SHP77 treated with DMSO at 0.1 percent for 48 hours (cell line): ENCODE data around the gene SMOC1.

Source experiments
- DNase-seq: peaks from one replicate; lab custom pipeline; 2025; lab: John Stamatoyannopoulos, UW

Gene SMOC1

GRCh38 chr14:70008284-70009262 lies 129.4 kb downstream of the SMOC1 start:
- no peak for DNase-seq

- DNase-seq = no peak
These were observed 130.7 kb downstream of the SMOC1 start for GRCh38 chr14:70009961-70010360.

DNA sequence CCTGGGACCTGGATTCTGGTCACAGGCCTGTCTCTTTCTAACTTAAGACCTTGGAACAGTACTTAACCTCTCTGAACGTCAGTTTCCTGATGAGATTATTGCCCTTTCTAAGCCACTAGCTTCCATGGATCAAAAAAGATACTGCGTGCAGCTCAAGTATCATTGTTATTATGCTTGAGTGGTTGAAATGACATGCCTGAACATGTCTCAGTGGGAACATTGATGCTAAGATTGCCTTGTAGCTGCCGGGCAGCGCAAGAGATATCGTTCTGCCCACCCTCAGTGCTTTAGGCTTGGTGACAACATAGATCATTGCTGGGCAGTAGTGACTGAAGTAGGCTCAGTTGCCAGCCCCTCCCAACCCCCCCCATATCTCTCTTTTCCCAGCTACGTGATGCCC lies 131.9 kb downstream of the SMOC1 start:
- DNase-seq = no peak

DNA sequence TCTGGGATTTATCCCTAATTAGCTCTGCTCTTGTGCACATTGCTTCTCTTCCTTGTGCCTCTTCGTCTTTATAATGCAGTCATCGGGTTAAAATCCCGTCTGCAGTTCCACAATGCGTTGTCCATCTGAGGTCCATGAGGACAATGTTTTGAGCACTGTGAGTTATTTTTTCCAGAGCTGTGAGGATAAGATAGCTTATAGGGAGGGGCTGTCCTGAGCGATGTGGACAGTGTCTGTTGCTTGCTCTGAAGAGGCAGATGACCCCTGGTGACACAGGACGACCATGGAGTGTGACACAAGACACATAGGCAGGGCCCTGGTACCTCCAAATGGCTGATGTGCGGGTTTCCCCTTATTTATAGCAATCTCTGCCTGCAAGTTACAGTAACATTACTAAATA lies 132.5 kb downstream of the SMOC1 start:
- DNase-seq = no peak

DNA sequence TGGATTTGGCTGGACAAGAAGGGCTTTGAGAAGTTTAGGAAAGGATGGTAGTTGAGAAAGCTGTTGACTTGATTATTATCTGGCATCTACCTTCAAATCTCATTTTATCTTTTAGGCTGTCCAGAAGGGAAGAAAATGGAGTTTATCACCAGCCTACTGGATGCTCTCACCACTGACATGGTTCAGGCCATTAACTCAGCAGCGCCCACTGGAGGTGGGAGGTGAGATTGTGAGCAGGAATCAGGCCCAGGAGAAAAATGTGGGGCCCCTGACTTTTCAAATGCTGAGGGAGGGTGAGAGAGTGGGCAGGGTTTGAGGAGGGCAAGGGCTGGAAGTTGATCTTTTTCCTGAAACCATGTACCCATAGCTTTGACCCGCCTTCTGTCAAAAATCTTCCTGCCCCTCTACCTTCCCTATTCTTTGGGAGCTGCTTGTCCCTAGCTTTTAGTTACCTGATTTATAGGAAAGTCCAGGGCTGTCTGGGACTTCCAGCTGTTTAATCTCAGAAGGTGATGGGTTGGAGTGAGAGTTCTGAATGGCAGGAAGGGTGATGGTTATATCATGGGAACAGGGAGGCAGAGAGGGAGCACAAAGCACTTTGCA lies 134.2 kb downstream of the SMOC1 start:
- DNase-seq = no peak

GRCh38 chr14:70014406-70015095 lies 135.3 kb downstream of the SMOC1 start:
- no peak for DNase-seq

GRCh38 chr14:70018230-70018629 lies 139.0 kb downstream of the SMOC1 start:
- DNase-seq = no peak

DNA sequence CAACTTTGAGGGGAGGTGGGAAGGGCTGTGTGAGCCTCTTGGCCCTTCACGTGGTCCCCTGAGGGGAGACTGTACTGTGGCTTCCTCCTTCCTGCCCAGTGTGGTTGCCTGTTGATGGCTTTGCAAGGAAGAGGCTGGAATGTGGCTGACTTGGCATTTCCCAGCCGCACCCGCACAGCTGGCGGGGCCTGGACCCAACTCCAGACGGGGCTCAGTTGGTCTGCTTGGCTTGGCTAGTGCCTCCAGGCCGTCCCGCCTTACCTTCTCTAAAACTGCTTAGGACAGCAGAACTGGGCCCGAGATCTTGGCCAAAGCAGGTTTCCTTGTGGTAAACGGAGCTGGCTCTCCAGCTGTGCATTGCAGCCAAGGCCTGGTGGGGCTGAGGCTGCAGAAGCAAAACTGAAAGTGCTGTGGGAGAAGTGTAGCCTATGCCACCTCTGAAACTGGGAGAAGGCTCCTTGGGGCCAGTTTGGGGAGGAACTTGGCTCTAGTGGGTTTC lies 139.5 kb downstream of the SMOC1 start:
- DNase-seq = no peak

- DNase-seq = no peak
These were observed 140.5 kb downstream of the SMOC1 start for GRCh38 chr14:70019695-70020094.

- no peak for DNase-seq
These were observed 141.3 kb downstream of the SMOC1 start for GRCh38 chr14:70020352-70021170.

GRCh38 chr14:70021548-70022220 lies 142.5 kb downstream of the SMOC1 start:
- DNase-seq = no peak

GRCh38 chr14:70022771-70023445 lies 143.7 kb downstream of the SMOC1 start:
- no peak for DNase-seq

- no peak for DNase-seq
These were observed 144.7 kb downstream of the SMOC1 start for GRCh38 chr14:70023871-70024270.

DNA sequence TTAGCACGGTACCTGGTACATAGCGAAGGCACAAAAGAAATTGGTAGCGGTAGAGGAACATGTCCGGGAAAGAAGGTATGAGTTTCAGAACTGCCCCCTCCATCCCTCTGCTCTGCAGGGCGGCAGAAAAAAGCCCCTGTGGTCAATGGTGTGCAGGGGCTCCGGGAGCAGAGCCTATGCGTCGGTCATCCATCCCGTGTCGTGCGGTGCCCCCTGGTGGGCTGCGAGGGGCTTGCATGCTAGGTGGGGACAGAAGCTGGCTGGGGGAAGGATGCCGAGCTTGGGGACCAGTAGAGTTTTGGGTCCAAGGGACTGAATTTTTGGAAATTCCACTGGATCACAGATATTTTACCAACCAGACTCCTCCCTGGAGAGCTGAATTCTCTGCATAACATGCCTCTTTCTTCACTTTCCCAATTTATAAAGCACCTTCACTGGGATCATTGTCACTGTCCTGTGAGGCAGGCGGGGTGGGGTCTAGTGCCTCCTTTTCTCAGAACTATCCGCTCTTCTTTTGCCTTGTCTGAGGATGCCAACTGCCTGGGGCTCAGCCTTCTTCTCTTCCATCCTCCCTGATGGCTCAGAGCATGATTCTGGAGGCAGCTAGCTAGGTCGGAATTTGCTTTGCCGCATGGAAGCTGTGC lies 148.7 kb downstream of the SMOC1 start:
- no peak for DNase-seq

DNA sequence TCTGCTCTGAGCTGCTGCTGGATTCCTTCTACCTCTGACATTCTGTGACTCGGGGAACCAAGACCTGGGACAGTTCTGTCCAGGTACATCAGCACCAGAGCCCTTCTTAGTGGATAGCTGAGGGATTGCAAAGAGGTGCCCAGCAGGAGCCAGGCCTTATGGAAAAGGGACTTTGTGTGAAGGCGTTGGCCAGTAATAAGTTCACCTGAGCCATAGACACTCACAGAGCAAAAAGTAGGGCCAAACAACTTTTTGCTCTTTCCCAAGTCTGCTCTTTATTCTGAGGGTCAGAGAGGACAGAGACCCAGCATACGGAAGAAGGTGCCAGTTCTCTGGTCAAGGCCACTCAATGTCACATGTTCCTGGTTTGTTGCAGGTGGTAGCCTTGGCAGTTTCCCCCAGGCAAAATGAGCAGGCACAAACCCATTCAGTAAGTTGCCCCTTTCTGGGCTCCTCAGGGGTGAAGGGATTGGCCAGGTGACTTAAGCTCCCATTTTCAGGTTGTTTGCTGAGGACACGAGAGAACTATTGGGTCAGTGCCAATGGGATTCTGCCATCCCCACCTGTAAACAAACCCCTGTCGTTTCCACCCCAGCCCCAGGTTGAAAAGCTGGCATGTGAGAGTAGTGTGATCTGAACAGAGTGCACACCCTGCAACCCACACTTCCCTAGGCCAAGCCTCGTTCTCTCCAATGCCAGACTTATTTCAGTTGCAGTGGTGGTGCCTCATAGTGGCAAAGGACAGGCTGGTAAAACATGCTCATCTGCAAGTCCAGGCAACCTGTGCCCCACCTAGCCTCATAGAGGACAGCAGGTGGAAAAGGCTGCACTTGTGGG lies 150.3 kb downstream of the SMOC1 start:
- no peak for DNase-seq

- no peak for DNase-seq
These were observed 152.8 kb downstream of the SMOC1 start for GRCh38 chr14:70032016-70032415.

DNA sequence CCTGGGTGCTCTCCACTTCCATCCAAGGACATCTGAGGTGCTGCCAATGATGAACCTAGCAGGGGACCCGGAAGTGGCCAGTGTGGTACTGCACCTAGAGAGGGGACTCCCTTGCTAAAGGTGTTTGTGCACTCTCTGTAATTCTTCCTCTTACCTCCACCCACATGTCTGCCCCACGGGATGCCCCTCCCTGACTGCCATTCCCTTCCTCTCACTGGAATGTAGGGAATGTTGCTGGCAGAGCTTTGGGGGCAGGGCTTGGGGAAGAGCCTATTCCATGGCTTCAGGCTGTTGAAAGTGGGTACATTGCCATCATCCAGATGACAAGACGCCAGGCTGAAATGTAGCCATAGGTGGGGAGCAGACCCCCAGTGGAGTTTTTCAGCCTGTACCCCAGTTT lies 153.2 kb downstream of the SMOC1 start:
- DNase-seq = no peak

DNA sequence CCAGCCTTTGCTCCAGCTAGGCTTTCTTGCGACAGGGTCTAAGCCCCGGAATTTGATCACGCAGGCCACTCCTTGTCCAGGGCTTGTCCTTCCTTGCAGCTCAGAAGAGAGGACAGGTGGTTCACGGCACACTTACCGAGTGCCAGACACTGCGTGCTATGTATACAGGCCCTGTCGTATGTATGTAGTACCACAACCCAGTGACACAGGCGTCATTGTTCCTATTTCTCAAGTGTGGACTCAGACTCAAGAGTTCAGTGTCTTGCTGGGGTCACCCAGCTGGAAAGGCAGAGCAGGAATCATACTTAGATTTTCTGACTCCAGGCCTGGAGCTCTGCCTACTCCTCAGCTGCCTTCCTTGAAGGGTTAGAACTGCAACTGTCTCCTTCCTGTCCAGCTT lies 153.9 kb downstream of the SMOC1 start:
- no peak for DNase-seq

DNA sequence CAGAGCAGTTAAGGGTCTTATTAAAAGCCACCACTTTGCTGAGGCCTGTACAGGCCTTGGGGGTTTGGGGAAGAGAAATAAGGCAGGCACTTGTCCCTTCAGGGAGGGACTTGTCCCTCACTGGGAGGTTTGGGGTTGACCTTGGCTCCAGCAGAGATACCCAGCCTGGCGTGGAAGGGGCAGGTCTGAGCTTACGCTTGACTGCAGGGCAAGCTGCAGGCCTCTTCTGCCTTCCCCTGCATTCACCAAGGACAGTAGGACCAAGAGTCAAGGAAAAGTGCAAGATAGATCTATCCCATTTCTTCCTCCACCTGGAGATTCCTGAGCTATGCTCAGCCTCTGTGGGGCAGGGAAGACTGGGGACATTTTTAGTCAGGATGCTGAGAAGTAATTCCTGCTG lies 154.3 kb downstream of the SMOC1 start:
- no peak for DNase-seq
